Activated CD4-positive, alpha-beta T cell treated with anti-CD3 and anti-CD28 coated beads, Interleukin-2, amount 50 U/mL, for 24 hours (primary cell): ENCODE data around the gene MIA.
"Not testable (repeated sequence)": the region's sequence is repeated elsewhere in the genome, so short reads cannot be mapped to it uniquely, and the experiment has no call there.

Source experiments
- DNase-seq, 2 donors: peaks; one replicate each; pipeline ENCODE4 v3.0.0-alpha.2; 2020; ENCODE audit warnings: low read depth in 1 of 2, low spot score in 1 of 2

Gene MIA

DNA sequence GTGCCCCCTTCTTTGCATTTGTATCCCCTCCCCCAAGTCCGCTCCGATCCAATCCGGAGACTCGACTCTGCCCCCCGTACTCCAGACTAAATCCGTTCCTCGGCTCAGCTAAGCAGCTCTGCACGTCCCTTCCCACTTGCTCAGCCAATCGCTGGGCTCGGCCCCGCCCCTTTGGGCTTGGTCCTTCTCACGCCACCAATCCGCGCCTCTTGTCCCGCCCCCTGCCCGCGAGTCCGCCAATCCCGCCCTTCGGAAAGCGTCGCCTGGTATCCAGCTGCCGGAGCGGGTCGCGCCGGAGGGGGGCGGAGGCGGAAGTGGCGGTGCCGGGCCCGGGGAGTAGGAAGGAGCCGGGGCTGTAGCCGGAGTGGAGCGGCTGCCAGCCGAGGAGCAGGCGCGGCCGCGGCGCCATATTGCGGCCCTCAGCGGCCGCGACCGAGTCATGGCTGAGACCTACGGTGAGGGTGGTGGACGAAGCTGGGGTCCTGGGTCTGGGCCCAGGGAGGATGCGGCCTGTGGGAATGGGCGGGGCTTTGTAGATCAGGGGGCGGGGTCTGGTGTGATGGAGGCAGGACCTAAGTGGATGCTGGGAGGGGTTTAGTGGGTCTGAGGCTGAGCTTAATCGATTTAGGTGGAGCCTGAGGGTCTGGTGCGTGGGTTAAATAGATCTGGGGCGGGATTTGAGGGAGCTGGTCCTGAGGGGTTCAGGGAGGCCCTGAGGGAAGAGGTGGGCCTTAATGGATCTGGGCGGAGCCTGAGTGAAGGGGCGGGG lies 2.8 kb downstream of the MIA start, which contains the start of gene RAB4B:
Gene RAB4B (plus strand): TSS at position 311 of the 769 bp plus-strand sequence. CDS start 129 bp downstream, at position 440.
- peak; percentile 98 to 100 for DNase-seq

DNA sequence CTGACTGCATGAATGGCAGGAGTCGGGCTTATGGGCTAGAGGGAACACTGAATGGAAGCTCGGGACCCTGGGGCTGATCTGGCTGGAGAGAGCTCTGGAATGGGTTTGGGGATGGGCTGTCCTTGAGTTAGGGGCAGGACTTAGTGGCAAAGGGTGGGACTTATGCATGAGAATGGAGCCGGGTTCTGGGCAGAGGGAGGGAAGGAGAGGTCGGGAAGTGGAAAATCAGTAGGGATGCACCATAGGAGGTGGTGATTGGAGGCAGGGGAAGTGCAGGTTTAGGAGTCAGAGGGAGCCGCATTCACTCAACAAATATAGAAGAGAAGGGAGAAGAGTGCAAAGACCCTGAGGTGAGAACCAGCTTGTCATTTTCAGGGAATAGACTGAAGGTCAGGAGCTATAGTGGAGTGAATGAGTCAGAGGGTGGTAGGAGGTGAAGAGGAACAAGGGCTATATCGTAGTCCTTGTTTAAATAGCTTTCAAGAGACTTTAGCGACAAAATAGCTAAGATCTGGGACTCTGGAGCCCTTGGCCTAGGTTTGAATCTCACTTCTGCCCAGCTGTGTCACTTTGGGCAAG lies 3.5 kb downstream of the MIA start:
- DNase-seq = no peak

DNA sequence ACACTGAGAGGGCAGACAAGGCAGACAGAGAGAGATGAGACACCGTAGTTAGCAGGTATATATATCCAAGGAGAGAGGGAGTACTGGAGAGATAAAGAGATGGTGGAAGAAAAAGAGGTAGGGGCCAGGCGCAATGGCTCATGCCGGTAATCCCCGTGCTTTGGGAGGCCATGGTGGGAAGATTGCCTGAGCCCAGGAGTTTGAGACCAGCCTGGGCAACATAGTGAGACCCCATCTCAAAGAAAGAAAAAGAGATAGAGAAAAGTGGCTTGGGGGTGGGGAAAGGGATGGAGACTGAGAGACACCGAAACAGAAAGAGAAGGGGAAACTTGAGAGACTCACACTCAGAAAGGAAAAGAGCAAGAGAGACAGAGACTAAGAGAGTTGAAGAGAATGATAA lies 5.3 kb downstream of the MIA start:
- no peak for DNase-seq

DNA sequence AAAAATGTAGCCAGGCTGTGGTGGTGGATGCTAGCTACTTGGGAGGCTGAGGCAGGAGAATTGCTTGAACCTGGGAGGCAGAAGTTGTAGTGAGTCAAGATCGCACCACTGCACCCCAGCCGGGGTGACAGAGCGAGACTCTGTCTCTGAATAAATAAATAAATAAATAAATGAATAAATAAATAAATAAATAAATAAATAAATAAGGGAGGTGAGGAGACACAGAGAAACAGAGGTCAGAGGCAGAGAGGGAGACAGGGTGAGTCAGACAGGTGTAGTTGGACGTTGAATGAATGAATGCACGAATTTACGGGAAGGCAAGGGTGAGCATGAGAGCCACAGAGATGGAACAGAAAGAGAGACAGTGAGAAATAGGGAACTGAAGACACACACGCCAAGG lies 5.8 kb downstream of the MIA start:
- DNase-seq = no peak

DNA sequence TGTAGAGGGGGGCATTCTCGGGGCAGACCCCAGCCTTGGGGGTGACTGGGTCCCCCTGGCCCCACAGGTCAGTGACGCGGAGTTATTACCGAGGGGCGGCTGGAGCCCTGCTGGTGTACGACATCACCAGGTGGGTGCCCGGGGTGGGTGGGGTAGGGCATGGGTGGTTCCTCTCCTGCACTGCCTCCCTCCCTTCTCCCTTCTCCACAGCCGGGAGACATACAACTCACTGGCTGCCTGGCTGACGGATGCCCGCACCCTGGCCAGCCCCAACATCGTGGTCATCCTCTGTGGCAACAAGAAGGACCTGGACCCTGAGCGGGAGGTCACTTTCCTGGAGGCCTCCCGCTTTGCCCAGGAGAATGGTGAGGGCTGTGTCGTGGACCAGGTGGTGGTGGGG lies 8.4 kb downstream of the MIA start:
- no peak for DNase-seq

DNA sequence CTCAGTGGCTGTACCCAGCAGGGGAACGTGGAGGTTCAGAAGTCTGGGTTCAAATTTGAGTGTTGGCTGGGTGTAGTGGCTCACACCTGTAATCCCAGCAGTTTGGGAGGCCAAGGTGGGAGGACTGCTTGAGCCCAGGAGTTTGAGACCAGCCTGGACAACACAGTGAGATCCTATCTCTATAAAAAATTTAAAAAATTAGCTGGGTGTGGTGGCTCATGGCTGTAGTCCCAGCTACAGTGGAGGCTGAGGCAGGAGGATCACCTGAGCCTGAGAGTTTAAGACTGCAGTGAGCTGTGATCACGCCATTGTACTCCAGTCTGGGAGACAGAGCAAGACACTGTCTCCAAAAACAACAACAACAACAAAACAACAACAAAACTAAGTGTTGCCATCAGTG lies 8.8 kb downstream of the MIA start:
- not testable (repeated sequence) for DNase-seq

DNA sequence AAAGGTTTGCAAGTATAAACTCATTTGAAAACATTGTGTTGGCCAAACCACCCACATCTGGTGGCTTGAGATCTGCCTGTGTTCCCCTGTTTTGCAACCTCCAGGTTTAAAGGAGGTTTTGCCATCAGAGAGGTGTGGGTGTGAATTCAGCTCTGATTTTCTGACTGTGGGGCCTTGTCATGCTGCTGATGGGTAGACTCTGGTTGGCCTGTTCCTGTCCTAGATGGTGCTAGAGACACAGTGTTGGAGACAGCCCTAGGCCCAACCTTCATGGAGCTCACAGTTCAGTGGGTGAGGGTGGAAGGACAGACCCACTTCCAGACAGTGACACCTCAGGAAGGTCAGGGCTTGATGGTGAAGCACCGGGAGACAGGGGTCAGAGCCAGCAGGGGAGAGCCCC lies 10.2 kb downstream of the MIA start:
- DNase-seq = no peak

DNA sequence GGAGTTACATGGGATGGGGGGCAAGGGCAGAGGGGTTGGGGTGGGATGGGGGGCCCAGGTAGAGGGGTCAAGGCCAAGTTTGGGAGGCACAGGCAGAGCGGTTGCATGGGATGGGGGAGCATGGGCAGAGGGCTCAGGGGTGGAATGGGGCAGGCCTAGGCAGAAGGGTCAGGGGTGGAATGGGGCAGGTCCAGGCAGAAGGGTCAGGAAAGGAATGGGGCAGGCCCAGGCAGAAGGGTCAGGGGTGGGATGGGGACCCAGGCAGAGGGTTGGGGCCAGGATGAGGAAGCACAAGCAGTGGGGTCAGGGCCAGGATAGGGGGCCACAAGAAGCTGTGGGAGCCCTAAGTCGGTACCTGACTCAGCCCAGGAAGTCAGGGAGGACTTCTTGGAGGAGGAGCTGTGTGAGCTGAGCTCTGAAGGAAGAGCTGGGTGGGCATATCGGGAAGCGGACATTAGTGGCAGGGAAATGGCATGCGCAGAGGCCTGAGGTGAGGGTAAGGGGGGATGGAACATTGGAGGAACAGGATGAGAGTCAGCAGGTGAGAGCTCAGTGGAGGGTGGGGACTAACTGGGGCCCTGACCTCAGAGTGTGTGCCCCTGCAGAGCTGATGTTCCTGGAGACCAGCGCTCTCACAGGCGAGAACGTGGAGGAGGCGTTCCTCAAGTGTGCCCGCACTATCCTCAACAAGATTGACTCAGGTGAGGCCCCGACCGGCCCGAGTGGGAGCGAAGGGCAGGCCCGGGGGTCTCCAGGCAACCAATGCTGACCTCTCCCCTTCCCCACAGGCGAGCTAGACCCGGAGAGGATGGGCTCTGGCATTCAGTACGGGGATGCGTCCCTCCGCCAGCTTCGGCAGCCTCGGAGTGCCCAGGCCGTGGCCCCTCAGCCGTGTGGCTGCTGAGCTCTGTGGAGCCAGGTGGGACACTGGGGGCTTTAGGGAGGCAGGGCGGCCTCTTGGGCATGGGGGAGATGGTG lies 11.0 kb downstream of the MIA start:
- DNase-seq = no peak

DNA sequence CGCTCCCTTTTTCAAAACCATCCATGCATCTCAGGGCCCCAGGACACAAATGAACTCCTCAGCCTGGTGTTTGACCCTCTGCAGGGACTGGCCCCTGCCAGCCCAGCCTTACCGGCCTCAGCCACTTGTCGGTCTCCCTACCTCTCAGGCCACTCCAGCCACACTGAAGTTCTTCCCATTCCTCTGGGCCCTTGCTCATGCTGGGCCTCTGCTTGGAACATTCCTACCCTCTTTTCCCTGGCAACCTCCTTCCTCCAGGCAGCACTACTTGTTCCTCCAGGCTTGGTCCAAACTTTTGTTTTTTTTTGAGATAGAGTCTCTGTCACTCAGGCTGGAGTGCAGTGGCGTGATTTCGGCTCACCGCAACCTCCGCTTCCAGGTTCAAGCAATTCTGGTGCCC lies 16.0 kb downstream of the MIA start:
- no peak for DNase-seq

DNA sequence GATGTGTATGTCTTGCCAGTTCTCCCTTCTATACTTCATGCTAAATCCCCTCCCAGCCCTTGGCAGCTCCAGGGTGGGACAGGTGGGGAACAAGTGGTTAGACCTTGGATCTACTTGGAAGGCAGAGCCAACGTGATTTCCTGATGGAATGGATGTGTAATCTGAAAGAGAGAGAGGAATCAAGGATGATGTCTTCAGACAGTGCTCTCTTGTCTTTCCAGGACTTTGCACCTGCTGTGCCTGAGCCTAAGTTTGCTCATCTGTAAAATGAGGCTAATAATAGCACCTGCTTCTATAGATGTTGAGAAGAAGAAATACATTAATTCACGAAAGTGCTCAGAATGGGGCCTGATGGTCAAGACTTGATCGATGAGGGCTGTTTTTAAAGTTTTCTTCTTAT lies 16.7 kb downstream of the MIA start:
- DNase-seq = no peak

DNA sequence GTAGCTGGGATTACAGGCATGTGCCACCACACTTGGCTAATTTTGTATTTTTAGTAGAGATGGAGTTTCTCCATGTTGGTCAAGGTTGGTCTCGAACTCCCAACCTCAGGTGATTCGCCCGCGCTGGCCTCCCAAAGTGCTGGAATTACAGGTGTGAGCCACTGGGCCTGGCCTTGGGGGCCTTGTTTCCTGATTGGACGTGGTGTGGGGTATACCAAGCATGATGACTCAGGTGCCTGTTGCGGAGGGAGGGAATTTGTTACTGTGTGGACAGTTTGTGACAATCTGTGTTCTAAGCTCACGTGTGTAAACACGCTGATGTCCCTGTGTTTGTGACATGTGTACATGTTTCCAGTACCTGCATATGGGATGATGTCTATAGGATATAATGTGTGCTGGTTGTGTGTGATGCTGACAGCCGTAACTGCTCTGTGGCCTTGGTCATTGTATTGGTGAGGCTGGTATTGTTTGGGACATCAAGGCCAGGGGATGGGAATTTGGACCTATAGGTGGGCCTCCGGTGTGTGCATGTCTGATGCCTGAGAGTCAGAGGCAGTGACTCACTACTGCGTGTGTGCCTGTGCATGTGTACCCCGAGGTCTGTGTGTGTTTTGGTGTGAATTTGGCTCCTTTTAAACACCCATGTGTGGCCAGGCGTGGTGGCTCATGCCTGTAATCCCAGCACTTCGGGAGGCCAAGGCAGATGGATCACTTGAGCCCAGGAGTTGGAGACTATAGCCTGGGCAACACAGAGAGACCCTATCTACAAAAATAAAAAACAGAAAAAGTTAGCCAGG lies 22.0 kb downstream of the MIA start:
- no peak for DNase-seq

DNA sequence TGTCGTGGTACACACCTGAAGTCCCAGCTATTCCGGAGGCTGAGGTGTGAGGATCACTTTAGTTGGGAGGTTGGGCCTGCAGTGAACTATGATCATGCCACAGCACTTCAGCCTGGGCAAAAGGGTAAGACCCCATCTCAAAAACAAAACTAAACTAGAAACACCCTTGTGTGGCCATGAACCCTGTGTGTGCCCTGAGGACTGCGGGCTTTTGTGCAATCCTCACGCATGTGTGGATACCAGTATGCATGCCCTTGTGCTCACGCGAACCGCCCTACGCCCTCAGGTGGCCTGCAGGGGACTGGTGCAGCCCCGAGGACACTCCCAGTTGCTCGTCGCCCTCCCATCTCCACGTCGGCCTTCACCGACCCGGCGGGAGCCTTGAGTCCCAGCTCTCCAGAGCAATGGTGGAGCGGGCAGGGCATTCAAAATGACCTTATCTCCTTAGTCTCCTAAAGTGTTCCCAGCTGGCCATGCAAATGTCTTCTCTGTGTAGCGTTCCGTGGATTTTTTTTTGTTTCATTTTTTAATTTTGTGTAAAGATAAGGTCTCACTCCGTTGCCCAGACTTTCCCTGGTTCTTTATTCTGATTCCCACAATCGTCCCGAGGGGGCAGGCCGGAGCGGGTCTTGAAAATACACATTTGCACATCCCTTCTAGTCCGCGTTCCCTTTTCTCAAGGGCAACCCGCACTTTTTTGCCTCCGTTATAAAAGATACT lies 22.8 kb downstream of the MIA start:
- peak in 1 of 2 donors; percentile 58 for DNase-seq

DNA sequence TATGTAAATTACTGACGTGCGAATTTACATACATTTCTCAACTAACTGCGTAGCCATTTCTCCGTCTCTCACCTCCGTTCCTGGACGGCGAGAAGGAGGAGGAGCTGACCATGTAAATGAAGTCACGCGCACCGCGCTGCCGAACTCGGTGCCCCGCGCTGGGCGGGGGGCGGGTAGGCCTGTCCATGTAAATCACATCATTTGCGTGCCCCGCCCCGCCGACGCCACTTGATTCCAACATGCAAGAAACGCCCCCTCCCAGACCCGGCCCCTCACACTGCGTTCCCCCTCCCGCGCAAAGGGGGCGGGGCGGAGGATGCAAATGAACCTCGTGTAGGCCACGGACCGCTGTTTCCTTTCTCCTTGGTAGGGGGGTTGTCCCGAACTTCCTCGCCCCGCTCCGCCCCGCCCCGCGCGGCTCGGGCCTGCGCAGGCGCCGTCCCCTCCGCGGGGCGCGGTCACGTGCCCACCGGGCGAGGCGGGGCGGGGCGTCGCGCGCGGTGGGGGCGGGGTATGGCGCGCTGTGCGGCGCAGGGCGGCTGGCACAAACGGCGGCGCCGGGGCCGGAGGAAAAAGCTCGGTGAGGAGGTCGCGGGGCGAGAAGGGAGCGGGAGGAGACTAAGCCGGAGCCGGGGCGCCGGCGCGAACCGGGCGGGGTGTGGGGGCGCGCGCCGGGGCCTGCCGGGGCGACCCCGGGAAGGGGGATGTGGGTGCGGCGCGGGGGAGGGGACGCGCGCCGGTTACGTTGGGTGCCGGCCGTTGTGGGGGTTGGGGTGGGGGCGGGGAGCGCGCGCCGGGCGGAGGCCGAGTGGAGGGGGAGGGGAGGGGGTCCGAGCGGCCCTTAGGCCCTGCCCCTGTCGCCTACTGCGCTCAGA lies 23.6 kb downstream of the MIA start, which contains the start of gene EGLN2:
Gene EGLN2 (plus strand): TSS at position 509 of the 875 bp plus-strand sequence. CDS start 1,382 bp downstream, outside the sequence.
- DNase-seq = peak; percentile 99 to 100

DNA sequence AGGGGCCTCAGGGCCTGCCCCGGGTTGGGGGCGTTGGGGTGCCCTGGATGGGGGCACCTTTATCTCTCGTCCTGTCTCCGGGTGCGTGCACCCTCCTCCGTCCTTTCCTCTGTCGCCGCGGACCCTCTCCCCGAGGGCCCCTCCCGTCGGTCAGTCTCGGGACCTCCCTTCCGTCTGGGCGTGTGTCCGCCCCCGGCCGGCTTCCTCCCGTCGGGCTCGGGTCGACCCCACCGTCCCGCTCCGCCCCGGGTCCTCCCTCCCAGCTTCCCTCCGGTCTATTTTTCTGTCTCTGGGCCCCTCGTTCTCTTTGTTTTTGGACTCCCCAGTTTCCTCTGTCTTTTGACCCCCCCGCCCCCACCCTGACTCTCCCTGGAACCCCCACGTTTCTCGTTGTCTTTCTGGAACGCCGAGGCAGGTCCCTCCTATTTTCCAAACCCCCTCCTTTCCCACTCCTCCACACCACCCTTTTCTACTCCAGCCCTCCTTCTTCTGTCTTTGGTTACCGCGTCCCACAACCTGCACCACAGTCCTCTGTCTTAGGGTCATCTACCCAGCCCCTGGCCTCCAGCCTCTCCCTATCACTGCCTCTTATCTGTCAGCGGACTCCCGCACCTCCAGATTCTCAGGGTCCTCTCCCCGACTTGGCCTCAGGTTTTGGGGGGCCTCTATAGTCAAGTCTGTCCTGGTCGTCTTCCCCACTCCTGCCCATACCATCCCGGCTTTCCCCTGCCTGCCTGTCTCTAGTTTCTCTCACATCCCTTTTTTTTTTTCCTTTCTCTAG lies 24.4 kb downstream of the MIA start:
- no peak for DNase-seq

DNA sequence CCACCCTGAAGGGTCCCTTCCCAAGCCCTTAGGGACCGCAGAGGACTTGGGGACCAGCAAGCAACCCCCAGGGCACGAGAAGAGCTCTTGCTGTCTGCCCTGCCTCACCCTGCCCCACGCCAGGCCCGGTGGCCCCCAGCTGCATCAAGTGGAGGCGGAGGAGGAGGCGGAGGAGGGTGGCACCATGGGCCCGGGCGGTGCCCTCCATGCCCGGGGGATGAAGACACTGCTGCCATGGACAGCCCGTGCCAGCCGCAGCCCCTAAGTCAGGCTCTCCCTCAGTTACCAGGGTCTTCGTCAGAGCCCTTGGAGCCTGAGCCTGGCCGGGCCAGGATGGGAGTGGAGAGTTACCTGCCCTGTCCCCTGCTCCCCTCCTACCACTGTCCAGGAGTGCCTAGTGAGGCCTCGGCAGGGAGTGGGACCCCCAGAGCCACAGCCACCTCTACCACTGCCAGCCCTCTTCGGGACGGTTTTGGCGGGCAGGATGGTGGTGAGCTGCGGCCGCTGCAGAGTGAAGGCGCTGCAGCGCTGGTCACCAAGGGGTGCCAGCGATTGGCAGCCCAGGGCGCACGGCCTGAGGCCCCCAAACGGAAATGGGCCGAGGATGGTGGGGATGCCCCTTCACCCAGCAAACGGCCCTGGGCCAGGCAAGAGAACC lies 25.1 kb downstream of the MIA start:
- no peak for DNase-seq

DNA sequence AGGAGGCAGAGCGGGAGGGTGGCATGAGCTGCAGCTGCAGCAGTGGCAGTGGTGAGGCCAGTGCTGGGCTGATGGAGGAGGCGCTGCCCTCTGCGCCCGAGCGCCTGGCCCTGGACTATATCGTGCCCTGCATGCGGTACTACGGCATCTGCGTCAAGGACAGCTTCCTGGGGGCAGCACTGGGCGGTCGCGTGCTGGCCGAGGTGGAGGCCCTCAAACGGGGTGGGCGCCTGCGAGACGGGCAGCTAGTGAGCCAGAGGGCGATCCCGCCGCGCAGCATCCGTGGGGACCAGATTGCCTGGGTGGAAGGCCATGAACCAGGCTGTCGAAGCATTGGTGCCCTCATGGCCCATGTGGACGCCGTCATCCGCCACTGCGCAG lies 25.7 kb downstream of the MIA start:
- DNase-seq = no peak

DNA sequence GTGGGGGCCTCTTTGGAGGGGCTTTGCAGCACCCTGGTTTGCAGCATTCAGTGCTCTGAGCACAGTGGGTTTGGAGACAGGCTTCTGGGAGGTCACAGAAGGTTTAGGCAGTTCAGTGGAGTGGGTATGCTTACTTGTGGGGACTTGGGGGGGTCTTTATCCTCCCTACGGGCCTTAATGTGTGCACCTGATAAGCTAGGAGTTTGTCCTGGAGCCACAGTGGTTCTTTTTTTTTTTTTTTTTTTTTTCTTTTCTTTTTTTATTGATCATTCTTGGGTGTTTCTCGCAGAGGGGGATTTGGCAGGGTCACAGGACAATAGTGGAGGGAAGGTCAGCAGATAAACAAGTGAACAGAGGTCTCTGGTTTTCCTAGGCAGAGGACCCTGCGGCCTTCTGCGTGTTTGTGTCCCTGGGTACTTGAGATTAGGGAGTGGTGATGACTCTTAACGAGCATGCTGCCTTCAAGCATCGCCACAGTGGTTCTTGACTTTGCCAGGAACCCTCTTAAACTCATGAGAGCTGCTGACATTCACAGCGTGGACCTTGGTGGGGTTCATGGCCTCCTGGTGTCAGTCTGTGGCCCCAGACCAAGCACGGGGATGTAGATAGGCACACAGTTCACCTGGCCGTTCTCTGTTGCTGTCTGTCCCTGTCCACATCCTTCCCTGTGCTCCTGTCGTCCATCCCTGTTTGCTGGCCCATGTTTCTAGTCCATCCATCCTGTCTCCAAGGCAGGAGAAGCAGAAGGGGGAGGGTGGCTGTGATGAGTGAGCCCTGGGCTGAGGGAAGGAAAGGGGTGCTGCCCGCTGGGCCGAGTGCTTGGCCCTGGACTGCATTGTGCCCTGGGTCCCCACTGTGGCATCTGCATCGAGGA lies 26.3 kb downstream of the MIA start:
- no peak for DNase-seq
